GM19043 (cell line): ENCODE data around the gene YAE1.

Source experiments
- ATAC-seq: cut with Tn5 transposase; IDR thresholded peaks from one replicate; pipeline ENCODE4 v1.9.1; 2021; ENCODE audit warnings: low read depth; ENCODE audit not compliant: unreplicated experiment

The YAE1 gene

DNA sequence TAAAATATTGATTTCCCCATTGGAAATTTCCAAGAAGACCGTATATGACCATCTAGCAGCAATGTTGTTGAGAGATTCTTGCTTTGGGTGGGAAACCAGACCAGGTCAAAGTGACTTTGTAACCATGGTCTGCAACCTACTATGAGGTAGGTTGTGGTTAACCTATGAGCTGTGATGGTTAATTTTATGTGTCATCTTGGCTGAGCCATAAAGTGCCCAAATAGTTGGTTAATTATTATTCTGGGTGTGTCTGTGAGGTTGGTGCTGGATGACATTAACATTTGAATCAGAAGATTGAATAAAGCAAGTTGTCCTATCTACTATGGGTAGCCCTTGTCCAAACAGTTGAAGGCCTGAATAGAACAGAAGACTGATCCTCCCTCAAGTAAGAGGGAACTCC, 38.9 kb downstream of the YAE1 start:
- ATAC-seq = no peak

DNA sequence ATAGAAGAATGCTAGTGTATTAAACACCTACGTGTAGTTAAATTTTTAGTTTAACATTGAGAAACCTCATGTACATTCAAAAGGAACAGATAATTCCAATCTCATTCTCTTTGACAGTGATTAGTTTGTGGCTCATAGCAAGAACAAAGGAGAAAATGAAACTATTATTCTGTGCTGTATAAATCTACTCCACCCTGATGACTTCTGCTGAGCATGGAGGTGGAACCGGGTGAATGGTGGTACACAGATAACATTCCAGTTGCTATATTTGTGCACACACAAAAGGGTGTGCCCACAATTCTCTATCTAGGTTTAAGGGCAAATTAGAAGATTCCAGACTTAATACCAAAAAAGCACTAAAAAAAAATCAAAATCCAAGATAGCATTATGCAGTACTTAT, 40.1 kb downstream of the YAE1 start:
- ATAC-seq = no peak

- ATAC-seq = no peak
Measured at GRCh38 chr7:39606941-39607340, 40.7 kb downstream of the YAE1 start.

DNA sequence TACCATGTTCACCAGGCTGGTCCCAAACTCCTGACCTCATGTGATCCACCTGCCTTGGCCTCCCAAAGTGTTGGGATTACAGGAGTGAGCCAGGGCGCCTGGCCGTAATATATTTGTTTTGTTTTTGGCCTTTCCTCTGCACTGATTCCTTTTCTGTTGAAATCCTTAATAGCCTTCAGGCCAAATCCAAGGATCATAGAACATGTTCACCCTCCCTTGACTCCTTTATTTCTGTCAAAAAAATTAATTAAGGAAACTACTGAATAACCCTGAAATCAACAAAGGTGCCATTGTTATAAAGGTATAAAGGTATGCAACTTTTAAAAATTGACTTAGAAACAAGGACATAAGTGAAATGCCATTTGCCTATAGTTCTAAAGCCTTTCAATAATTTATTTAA, 41.7 kb downstream of the YAE1 start:
- ATAC-seq = no peak

DNA sequence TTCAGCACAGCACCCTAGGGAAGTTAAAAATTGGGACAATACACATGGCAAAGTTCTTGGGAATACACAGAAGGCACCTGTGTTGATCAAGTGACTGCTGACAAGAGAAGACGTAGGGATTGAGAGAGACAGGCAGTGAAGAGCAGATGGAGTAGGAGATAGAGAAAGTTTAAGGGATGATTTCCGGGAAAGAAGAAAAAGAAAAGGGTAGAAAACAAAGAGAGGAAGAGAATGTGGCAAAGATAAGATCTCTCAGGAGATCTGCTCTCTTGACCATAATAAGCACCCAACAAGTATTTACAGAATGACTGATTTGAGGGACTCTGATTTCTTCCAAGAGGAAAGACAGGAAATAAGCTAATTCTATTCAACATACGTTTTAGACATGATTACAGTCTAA, 42.1 kb downstream of the YAE1 start:
- ATAC-seq = no peak

DNA sequence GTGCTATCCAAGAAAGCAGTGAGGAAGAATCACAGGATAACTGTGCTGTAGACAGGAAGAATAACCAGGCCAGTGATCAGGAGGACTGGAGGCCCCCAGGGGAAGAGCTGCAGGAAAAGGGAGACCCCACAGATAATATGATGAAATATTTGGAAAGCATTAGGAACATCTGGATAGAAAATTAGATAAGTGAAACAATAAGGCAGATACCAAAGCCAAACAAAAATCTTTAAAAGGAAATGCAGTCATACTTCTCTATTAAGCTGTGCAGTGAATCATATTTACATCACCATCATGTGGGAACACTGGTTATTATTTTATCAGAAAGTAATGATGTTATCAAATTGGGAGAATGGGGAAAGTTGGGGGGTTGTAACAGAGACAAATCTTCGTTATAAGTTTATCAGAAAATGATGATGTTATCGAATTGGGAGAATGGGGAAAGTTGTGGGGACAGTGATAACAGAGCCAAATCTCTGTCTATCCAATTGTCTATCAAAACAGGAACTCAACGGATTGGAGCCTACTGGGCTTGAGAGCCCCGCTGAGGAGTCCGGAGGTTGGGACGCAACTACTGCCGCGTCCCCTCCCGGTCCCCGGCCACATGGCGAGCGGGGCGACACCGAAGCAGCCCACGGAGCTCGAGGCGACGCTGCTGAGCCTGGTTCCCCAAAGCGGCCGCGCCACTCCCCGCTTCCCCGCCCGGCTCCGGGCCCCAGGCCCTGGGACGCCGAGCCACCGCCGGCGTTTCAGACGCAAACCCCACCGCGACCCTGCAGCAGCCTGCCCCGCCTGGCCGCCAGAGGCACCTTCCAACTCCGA, 43.1 kb downstream of the YAE1 start:
- no peak for ATAC-seq

DNA sequence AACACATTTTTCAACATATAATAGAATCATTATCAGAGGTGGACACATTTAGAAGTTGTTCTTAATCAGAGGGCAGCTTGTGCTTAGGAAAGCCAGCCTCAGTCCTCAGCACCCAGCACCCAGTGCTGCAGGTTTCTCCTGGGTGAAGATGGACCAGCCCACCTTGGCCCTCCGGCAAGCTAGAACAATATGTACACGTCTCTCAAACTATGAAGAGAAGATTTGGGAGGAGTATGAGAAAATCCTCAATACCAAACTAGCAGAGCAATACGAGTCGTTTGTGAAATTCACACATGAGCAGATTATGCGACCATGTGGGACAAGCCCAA, 43.7 kb downstream of the YAE1 start:
- ATAC-seq = no peak

- no peak for ATAC-seq
Measured at GRCh38 chr7:39613577-39613976, 47.4 kb downstream of the YAE1 start.

GRCh38 chr7:39614299-39614698, 48.1 kb downstream of the YAE1 start:
- ATAC-seq = no peak

DNA sequence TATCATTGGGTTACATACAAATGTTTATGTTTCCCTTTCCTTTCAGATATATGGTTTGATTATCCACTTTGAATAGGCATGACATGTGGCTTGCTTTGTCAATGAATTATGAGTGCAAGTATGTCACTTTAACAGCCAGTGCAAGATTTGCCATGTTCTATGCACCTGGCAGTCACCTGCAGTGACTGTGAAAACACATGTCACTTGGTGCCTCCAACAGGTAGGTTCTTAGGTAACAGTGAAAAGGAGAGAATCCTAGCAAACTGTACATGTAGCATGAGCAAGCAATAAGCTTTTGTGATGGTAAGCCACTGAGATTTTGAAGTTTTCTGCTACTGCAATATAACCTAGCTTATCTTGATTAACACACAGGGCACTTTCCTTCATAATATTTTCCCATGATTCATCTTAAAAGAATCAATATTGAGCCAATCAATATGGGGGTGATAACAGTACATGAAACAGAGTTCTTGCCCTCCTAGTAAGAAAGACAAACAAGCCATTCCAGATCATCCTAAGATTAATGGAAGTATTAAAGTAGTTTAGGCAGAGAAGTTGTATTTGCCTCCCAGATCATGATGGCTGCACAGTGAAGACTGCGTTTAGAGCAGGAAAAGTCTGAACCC, 49.3 kb downstream of the YAE1 start:
- no peak for ATAC-seq

DNA sequence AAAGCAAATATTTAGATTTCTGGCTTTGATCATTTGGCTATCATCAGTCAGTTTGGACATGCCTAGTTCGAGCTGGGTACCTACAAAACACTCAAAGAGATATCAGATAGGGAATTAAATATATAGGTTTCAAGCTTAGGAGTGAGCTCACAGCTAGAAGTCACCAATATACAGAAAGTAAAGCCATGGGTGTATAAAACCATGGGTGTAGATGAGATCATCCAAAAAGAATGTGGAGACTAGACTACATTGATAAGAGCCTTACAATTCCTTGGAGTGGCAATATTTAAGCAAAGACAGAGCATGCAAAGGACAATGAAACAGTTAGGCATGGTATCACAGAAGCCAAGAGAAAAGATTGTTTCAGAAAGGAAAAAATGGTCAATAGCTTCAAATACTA, 49.9 kb downstream of the YAE1 start:
- no peak for ATAC-seq

GRCh38 chr7:39617005-39617404, 50.8 kb downstream of the YAE1 start:
- no peak for ATAC-seq

DNA sequence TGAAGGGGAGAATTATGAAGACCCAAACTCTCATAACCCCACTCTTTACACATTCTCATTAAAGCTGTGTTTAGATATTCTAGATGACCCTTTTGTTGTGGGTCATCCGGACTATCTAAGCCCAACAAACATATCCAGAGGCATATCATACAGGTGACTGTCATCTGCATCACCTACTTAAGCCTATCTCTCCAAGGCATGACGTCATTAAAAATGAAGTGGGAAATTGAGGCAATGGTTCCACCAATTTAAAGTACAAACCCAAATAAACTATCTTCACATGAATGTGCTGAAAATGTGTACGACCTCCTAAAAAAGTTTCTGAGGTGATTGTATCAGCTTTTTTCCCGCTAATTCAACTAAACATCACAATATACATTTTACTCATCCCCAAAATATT, 52.7 kb downstream of the YAE1 start:
- no peak for ATAC-seq

GRCh38 chr7:39620486-39620885, 54.3 kb downstream of the YAE1 start:
- no peak for ATAC-seq

- ATAC-seq = no peak
Measured at GRCh38 chr7:39621261-39621660, 55.1 kb downstream of the YAE1 start.

GRCh38 chr7:39621784-39622411, 55.7 kb downstream of the YAE1 start:
- ATAC-seq = no peak
